Measurements from ENCODE around the gene ZNF76. TPM values are rescaled to one million over a fixed set of nuclear protein-coding genes. Genes with fewer than 3 reads are reported as not detected.

ZNF76 gene
- total and polyA plus RNA-seq, 2 of the 8 experiments (the other 6 are each of a cell fraction or from before 2014, with no cell fraction given): 17.9 to 23.9 TPM

DNA sequence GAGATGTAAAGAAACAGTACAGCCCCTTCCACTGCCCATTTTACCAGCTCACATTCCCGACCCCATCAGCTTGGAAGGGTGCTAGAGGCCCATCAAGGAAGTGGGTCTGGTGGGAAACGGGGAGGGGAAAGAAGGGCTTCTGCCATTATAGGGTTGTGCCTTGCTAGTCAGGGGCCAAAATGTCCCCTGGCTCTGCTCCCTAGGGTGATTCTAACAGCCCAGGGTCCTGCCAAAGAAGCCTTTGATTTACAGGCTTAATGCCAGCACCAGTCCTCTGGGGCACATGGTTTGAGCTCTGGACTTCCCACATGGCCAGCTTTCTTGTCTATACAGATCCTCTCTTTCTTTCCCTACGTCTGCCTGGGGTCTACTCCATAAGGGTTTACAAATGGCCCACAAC, 10.6 kb upstream of the ZNF76 start:
- no peak overlapping the region for H2BK120ac ChIP-seq (replicated peaks; ENCODE audit: low read depth, low read length)
- H3K79me1 ChIP-seq (ENCODE audit: low read depth, low read length): no peaks in the 10 kb centered on the region
- DNase-seq (ENCODE audit: low read depth in 1 of 2, low spot score in 2 of 2) (no peak), FAIRE-seq (no peak)
- H3K23me2 ChIP-seq (ENCODE audit: low read depth, low read length): no peaks in the 10 kb centered on the region
- no peak overlapping the region for H2BK12ac ChIP-seq (ENCODE audit: low read depth, low read length)
- no peak overlapping the region for H2BK20ac ChIP-seq (ENCODE audit: low read length)
- H3K23ac ChIP-seq (ENCODE audit: insufficient read length): no peak overlapping the region
- H3K14ac ChIP-seq (ENCODE audit: insufficient read length): no peak overlapping the region
- no peak overlapping the region for H3K4me3 ChIP-seq (ENCODE audit: extremely low read depth in 1 of 4, insufficient read depth in 2 of 4, low read depth in 3 of 4, low read length in 4 of 4)
- WGBS, 2 experiments (ENCODE audit: extremely low coverage in 1 of 2, insufficient coverage in 1 of 2, insufficient read length in 1 of 2, insufficient replicate concordance in 2 of 2, low coverage in 1 of 2, low lambda C conversion rate in 2 of 2, missing lambda C conversion rate in 1 of 2): 87% methylated on average over 3 of the region's 3 CpGs; no CpG with 5 or more reads in 1 of the 2 experiments
- H4K20me1 ChIP-seq (replicated peaks in 1 of 2; ENCODE audit: control insufficient read depth in 1 of 2, insufficient read depth in 2 of 2, low read length in 2 of 2): peaks cover 0 to 3% of the 10 kb centered on the region in 2 experiments
- no peaks in the 10 kb centered on the region for H3K79me2 ChIP-seq (ENCODE audit: control insufficient read depth in 1 of 2, insufficient read depth in 2 of 2, low read length in 2 of 2)
- H2AFZ ChIP-seq (ENCODE audit: low read length): no peak overlapping the region
- no peak overlapping the region for H3K18ac ChIP-seq (ENCODE audit: extremely low read depth, low read length)
- H3K4ac ChIP-seq (replicated peaks; ENCODE audit: insufficient read length, low read depth, low read length): no peak overlapping the region
- H4K91ac ChIP-seq (replicated peaks; ENCODE audit: insufficient read length, low read length): no peak overlapping the region
- ChIA-PET POLR2A (ENCODE audit: partially characterized antibody) (interaction anchor here (3.3 kb wide), 1 partner anchor 10 kb away, joined by 14 read pairs; the partner anchor contains the start of gene ZNF76), CTCF (ENCODE audit: partially characterized antibody) (interaction anchor here (0.6 to 2.2 kb wide), 5 partner anchors 9 to 206 kb away, joined by 3 to 12 read pairs (median 4); no protein-coding TSS in a partner anchor)
- no peak overlapping the region for H2BK15ac ChIP-seq (ENCODE audit: low read length)
- H3K36me3 ChIP-seq (ENCODE audit: control insufficient read depth in 2 of 4, insufficient read depth in 4 of 4, low read length in 3 of 4): no peaks in the 10 kb centered on the region
- H3K4me1 ChIP-seq (replicated peaks in 1 of 4; ENCODE audit: control insufficient read depth in 3 of 4, insufficient read depth in 4 of 4, low read length in 3 of 4): peaks cover 0 to 7% (median 2%) of the 10 kb centered on the region in 4 experiments; a peak in 2 of 7 replicates
- H4K5ac ChIP-seq (ENCODE audit: insufficient read length, low read depth, low read length): no peak overlapping the region
- 0 out of 4 replicates have a peak overlapping the region, but pooled peaks of 1 of the 2 experiments have one; percentile 9 for H3K4me2 ChIP-seq (ENCODE audit: insufficient read depth in 1 of 2, low read depth in 2 of 2, low read length in 2 of 2)
- no peak overlapping the region for H3K27ac ChIP-seq (ENCODE audit: low read depth, low read length)
- H3K56ac ChIP-seq (replicated peaks; ENCODE audit: insufficient read length, low read depth, low read length): no peak overlapping the region
- no peak overlapping the region for H2AK5ac ChIP-seq (ENCODE audit: low read depth, low read length)
- H3K27me3 ChIP-seq (replicated peaks in 1 of 4; ENCODE audit: control insufficient read depth in 3 of 4, extremely low read depth in 1 of 4, insufficient read depth in 3 of 4, low read length in 3 of 4): no peaks in the 10 kb centered on the region
- no peak overlapping the region for H2BK5ac ChIP-seq (ENCODE audit: low read depth, low read length)
- no peaks in the 10 kb centered on the region for H3K9me3 ChIP-seq (ENCODE audit: insufficient read depth in 2 of 2, low read depth in 1 of 2, low read length in 1 of 2)
- no peak overlapping the region for H3K9ac ChIP-seq (replicated peaks in 1 of 4; ENCODE audit: extremely low read depth in 1 of 4, low read depth in 3 of 4, low read length in 3 of 4)
- no peak overlapping the region for H4K8ac ChIP-seq (ENCODE audit: extremely low read depth, insufficient read depth, low read length)
- TF ChIP-seq PHF8 (conservative IDR thresholded peaks at IDR 0.05; ENCODE audit: low read depth, low read length): no peak
- TF ChIP-seq CREB1 (IDR thresholded peaks at IDR 0.05): no peak
- no peak for TF ChIP-seq SAP30 (IDR thresholded peaks at IDR 0.05; ENCODE audit: insufficient read depth, insufficient replicate concordance, low read length)
- no peak for TF ChIP-seq GABPA (IDR thresholded peaks at IDR 0.05; ENCODE audit: borderline replicate concordance, insufficient read depth, low read length)
- TF ChIP-seq CHD1 (IDR thresholded peaks at IDR 0.05; ENCODE audit: low read depth, low read length): no peak
- TF ChIP-seq SRF (IDR thresholded peaks at IDR 0.05; ENCODE audit: low read depth, low read length): no peak
- no peak for TF ChIP-seq SIX5 (IDR thresholded peaks at IDR 0.05; ENCODE audit: low read depth, low read length)
- TF ChIP-seq HDAC6 (IDR thresholded peaks at IDR 0.05; ENCODE audit: low read depth, low read length): no peak
- TF ChIP-seq ASH2L (IDR thresholded peaks at IDR 0.05; ENCODE audit: low read length): no peak
- no peak for TF ChIP-seq EZH2 (IDR thresholded peaks at IDR 0.05; ENCODE audit: low read depth, low read length, severe bottlenecking)
- no peak for TF ChIP-seq RNF2 (IDR thresholded peaks at IDR 0.05; ENCODE audit: borderline replicate concordance, low read depth, low read length, missing control alignments, poor library complexity, severe bottlenecking)
- no peak for TF ChIP-seq NANOG (IDR thresholded peaks at IDR 0.05; ENCODE audit: insufficient read depth, low read depth, low read length, poor library complexity, severe bottlenecking)
- no peak for TF ChIP-seq KDM4A (IDR thresholded peaks at IDR 0.05; ENCODE audit: low read depth, low read length, severe bottlenecking)
